ENCODE results near the gene ATP5MG.

DNA sequence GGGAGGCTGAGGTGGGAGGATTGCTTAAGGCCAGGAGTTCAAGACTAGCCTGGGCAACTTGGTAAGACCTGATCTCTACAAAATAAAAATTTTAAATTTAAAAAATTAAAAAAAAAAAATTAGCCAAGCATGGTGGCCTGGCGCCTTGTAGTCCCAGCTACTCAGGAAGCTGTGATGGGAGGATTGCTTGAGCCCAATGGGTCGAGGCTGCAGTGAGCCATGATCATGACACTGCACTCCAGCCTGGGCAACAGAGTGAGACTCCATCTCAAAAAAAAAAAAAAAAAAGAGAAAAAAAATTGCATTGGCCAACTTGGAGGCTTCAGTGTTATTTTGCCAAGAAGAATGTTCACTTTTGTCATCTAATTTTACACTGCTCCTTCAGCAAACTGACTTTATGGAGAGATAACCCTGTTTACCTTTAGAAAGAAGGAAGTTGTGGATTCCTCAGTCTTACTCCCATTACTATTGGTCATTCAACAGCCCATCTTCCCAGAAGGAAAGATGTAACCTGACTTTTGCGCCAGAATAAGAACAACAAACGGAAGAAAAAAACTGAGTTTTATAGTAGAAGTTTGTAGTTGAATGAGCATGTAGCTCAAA lies 48.0 kb downstream of the ATP5MG start:
- no peak for TF ChIP-seq ZNF785 (tag by site-specific recombination; IDR thresholded peaks at IDR 0.05)
- TF ChIP-seq, protein P1, sequence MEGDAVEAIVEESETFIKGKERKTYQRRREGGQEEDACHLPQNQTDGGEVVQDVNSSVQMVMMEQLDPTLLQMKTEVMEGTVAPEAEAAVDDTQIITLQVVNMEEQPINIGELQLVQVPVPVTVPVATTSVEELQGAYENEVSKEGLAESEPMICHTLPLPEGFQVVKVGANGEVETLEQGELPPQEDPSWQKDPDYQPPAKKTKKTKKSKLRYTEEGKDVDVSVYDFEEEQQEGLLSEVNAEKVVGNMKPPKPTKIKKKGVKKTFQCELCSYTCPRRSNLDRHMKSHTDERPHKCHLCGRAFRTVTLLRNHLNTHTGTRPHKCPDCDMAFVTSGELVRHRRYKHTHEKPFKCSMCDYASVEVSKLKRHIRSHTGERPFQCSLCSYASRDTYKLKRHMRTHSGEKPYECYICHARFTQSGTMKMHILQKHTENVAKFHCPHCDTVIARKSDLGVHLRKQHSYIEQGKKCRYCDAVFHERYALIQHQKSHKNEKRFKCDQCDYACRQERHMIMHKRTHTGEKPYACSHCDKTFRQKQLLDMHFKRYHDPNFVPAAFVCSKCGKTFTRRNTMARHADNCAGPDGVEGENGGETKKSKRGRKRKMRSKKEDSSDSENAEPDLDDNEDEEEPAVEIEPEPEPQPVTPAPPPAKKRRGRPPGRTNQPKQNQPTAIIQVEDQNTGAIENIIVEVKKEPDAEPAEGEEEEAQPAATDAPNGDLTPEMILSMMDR (tag by site-specific recombination; IDR thresholded peaks at IDR 0.05): no peak
- TF ChIP-seq ZNF174 (tag by site-specific recombination; IDR thresholded peaks at IDR 0.05): no peak
- no peak for TF ChIP-seq ZSCAN5A (tag by site-specific recombination; IDR thresholded peaks at IDR 0.05)
- TF ChIP-seq REST (tag by site-specific recombination; IDR thresholded peaks at IDR 0.05): no peak
